H9 (cell line): ENCODE measurements around the gene SAP30L. TPM values are rescaled to one million over a fixed set of nuclear protein-coding genes. Genes with fewer than 3 reads are reported as not detected.

Experiments used
- DNase-seq: peaks from one replicate; pipeline ENCODE4 v3.0.0-alpha.2; 2017
- H2AFZ ChIP-seq: one replicate; pipeline ENCODE4 v1.6.1; 2013; ENCODE audit warnings: mild to moderate bottlenecking, low read length, control low read depth, moderate library complexity
- H2AK5ac ChIP-seq: 2 replicates; pipeline ENCODE4 v1.6.1; 2013; ENCODE audit warnings: low read length, control low read depth, mixed read lengths; ENCODE audit not compliant: insufficient read length
- H2BK120ac ChIP-seq: one replicate; pipeline ENCODE4 v1.6.1; 2013; ENCODE audit warnings: low read depth, mild to moderate bottlenecking, low read length, control low read depth, inconsistent platforms; ENCODE audit not compliant: poor library complexity, severe bottlenecking
- H2BK12ac ChIP-seq: 2 replicates; pipeline ENCODE4 v1.6.1; 2013; ENCODE audit warnings: low read length, control low read depth, mixed read lengths, low read depth; ENCODE audit not compliant: insufficient read length
- H2BK15ac ChIP-seq: 2 replicates; pipeline ENCODE4 v1.6.1; 2013; ENCODE audit warnings: low read depth, low read length, control low read depth
- H2BK20ac ChIP-seq: one replicate; pipeline ENCODE4 v1.6.1; 2013; ENCODE audit warnings: low read depth, mild to moderate bottlenecking, low read length, control low read depth, inconsistent platforms; ENCODE audit not compliant: poor library complexity, severe bottlenecking
- H2BK5ac ChIP-seq: 2 replicates; pipeline ENCODE4 v1.6.1; 2013; ENCODE audit warnings: low read length, control low read depth, mixed read lengths; ENCODE audit not compliant: insufficient read length
- H3K14ac ChIP-seq: 2 replicates; pipeline ENCODE4 v1.6.1; 2013; ENCODE audit warnings: low read length, control low read depth; ENCODE audit not compliant: insufficient read depth
- H3K18ac ChIP-seq: 2 replicates; pipeline ENCODE4 v1.6.1; 2013; ENCODE audit warnings: low read depth, mild to moderate bottlenecking, mixed read lengths, low read length, control low read depth; ENCODE audit not compliant: insufficient read length
- H3K23ac ChIP-seq: 2 replicates; pipeline ENCODE4 v1.6.1; 2013; ENCODE audit warnings: low read length, control low read depth, mixed read lengths, low read depth; ENCODE audit not compliant: insufficient read length
- H3K23me2 ChIP-seq: 2 replicates; pipeline ENCODE4 v1.6.1; 2013; ENCODE audit warnings: low read depth, mild to moderate bottlenecking, mixed read lengths, low read length, control low read depth; ENCODE audit not compliant: insufficient read length, poor library complexity, severe bottlenecking
- H3K27ac ChIP-seq: 2 replicates; pipeline ENCODE4 v1.5.1; 2013; ENCODE audit warnings: low read length, control low read depth, mixed read lengths, low read depth; ENCODE audit not compliant: insufficient read length
- H3K27me3 ChIP-seq: 2 replicates; pipeline ENCODE4 v1.6.1; 2013; ENCODE audit warnings: low read length, control low read depth, inconsistent platforms; ENCODE audit not compliant: insufficient read depth
- H3K4ac ChIP-seq: 2 replicates; pipeline ENCODE4 v1.6.1; 2013; ENCODE audit warnings: low read depth, mild to moderate bottlenecking, control low read depth, inconsistent platforms, low read length, moderate library complexity
- H3K4me1 ChIP-seq: 2 replicates; pipeline ENCODE4 v1.6.1; 2013; ENCODE audit warnings: low read length, control low read depth, inconsistent platforms; ENCODE audit not compliant: insufficient read depth
- H3K4me2 ChIP-seq: 2 replicates; pipeline ENCODE4 v1.6.1; 2013; ENCODE audit warnings: low read length, control low read depth, mixed read lengths; ENCODE audit not compliant: insufficient read length, insufficient read depth
- H3K56ac ChIP-seq: 2 replicates; pipeline ENCODE4 v1.6.1; 2013; ENCODE audit warnings: low read depth, mild to moderate bottlenecking, mixed read lengths, low read length, control low read depth; ENCODE audit not compliant: insufficient read length
- H3K79me1 ChIP-seq: 2 replicates; pipeline ENCODE4 v1.6.1; 2013; ENCODE audit warnings: low read depth, mild to moderate bottlenecking, moderate library complexity, low read length, control low read depth, inconsistent platforms; ENCODE audit not compliant: insufficient read depth, poor library complexity, severe bottlenecking
- H3K79me2 ChIP-seq: 2 replicates; pipeline ENCODE4 v1.6.1; 2013; ENCODE audit warnings: low read length, control low read depth, inconsistent platforms; ENCODE audit not compliant: insufficient read depth
- H3K9ac ChIP-seq: 2 replicates; pipeline ENCODE4 v1.6.1; 2013; ENCODE audit warnings: low read length, control low read depth, mixed read lengths; ENCODE audit not compliant: insufficient read length; ENCODE audit errors: extremely low read depth
- H3K9me3 ChIP-seq: one replicate; pipeline ENCODE4 v1.6.1; 2013; ENCODE audit warnings: low read depth, low read length, inconsistent platforms; ENCODE audit not compliant: control insufficient read depth
- H3T11ph ChIP-seq: one replicate; pipeline ENCODE4 v1.6.1; 2013; ENCODE audit warnings: mild to moderate bottlenecking, low read length, control low read depth, inconsistent platforms
- H4K20me1 ChIP-seq: one replicate; pipeline ENCODE4 v1.6.1; 2013; ENCODE audit not compliant: control insufficient read depth, insufficient read length, insufficient read depth
- H4K5ac ChIP-seq: 2 replicates; pipeline ENCODE4 v1.6.1; 2013; ENCODE audit warnings: low read depth, mild to moderate bottlenecking, mixed read lengths, low read length, control low read depth; ENCODE audit not compliant: insufficient read length
- H4K8ac ChIP-seq: replicated peaks from 2 replicates; pipeline ENCODE4 v1.6.1; 2013; ENCODE audit warnings: low read length, control low read depth, mixed read lengths, low read depth; ENCODE audit not compliant: insufficient read length
- H4K91ac ChIP-seq: 2 replicates; pipeline ENCODE4 v1.6.1; 2013; ENCODE audit warnings: low read depth, mild to moderate bottlenecking, moderate library complexity, mixed read lengths, low read length, control low read depth; ENCODE audit not compliant: insufficient read length
- H3K27ac Mint-ChIP-seq, 3 experiments: 2 replicates in 2 of 3; 3 replicates in 1 of 3; pipeline ENCODE4 v1.8.0; 2020 to 2021; ENCODE audit warnings: mixed read lengths in 3 of 3, mild to moderate bottlenecking in 1 of 3, moderate library complexity in 1 of 3
- H3K27me3 Mint-ChIP-seq: 2 replicates; pipeline ENCODE4 v1.8.0; 2021; ENCODE audit warnings: low read depth, mild to moderate bottlenecking, moderate library complexity, mixed read lengths
- H3K36me3 Mint-ChIP-seq, 3 experiments: 2 replicates in 2 of 3; 3 replicates in 1 of 3; pipeline ENCODE4 v1.8.0; 2020 to 2021; ENCODE audit warnings: low read depth in 3 of 3, mixed read lengths in 3 of 3; ENCODE audit not compliant: insufficient read depth in 1 of 3
- H3K4me1 Mint-ChIP-seq, 2 experiments: 2 replicates each; pipeline ENCODE4 v1.8.0; 2020; ENCODE audit warnings: mixed read lengths in 2 of 2
- H3K4me3 Mint-ChIP-seq, 2 experiments: 2 replicates in 1 of 2; 3 replicates in 1 of 2; pipeline ENCODE4 v1.8.0; 2020 to 2021; ENCODE audit warnings: mild to moderate bottlenecking in 2 of 2, mixed read lengths in 2 of 2, moderate library complexity in 1 of 2
- H3K9me3 Mint-ChIP-seq, 2 experiments: 2 replicates in 1 of 2; 3 replicates in 1 of 2; pipeline ENCODE4 v1.8.0; 2020; ENCODE audit warnings: mild to moderate bottlenecking in 2 of 2, mixed read lengths in 2 of 2, moderate library complexity in 1 of 2
- WGBS: extraction: QIAGEN DNeasy Blood & Tissue Kit; methylation state at CpG from one replicate; pipeline ENCODE4 v1.1.7; 2013; ENCODE audit warnings: missing lambda C conversion rate, low lambda C conversion rate, mixed read lengths; ENCODE audit not compliant: insufficient read length; ENCODE audit errors: extremely low coverage; 5-methylcytosine and 5-hydroxymethylcytosine counted together
- total RNA-seq: library from RNA; stranded (reverse); gene quantifications from 2 replicates; pipeline ENCODE4 v1.2.1, GENCODE V29; 2021
- TF ChIP-seq, protein P1 (sequence below): fragments of 200-600 bp; sonication (generic); conservative IDR thresholded peaks from 3 replicates; pipeline ENCODE4 v1.8.0; 2021; ENCODE audit warnings: antibody characterized with exemption, mild to moderate bottlenecking

SAP30L gene
- total RNA-seq, 1 experiment from 2014 or later: 25.0 TPM

DNA sequence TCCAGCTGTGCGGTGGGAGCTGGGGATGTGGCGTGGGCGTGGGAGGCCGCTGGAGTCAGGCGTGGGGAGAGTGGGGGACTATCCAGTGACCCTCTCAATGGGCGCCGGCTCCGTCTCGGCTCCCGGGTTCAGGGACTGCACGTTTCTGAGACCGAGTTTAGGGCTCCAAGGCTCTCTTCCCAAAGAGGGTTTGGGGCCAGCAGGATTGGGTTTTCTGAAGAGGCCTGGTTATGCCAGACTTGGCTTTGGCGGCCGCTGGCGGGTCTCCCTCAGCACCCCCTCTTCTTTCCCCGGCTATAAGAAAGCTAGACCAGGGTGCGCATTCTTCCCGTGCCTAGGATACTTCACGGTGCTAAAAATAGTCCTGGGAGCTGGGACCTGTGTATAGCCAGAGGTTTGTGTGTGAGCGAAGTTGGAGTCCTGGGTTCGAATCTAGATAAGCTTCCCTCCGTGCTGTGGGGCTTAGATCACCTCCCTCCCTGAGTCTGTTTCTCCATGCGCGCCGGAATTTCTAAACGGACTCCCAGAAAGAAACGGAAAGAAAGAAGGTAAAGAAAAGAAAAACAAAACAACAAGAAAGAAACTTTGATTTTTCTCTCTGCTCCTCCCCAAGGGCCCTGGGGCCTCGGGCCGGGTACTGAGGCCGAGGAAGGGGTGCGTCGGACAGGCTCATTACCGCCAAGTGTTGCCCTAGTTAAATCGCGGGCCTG lies 27.2 kb downstream of the SAP30L start:
- no peaks in the 10 kb centered on the region for H3K4me1 ChIP-seq
- H3K4me3 Mint-ChIP-seq: peak overlapping the region; percentile 0 to 73; a peak in 3 of 5 replicates

More for the DNA sequence above, 27.2 kb downstream of the SAP30L start:
- Histone ChIP-seq H3K4me2 (peak overlapping the region; percentile 61), H3K9ac (no peak overlapping the region), H2BK12ac (no peak overlapping the region), H3K27ac (no peak overlapping the region), H3K27me3 (peaks cover 85% of the 10 kb centered on the region), H3K23ac (no peak overlapping the region), H3K14ac (no peak overlapping the region), H2BK15ac (no peak overlapping the region), H4K91ac (no peak overlapping the region), H3K23me2 (peaks cover 26% of the 10 kb centered on the region), H2AK5ac (no peak overlapping the region), H2BK20ac (no peak overlapping the region), H3K4ac (no peak overlapping the region), H3K79me2 (no peaks in the 10 kb centered on the region), H4K5ac (no peak overlapping the region), H4K20me1 (no peaks in the 10 kb centered on the region), H4K8ac (no peak overlapping the region), H2AFZ (no peak overlapping the region), H2BK120ac (no peak overlapping the region), H2BK5ac (no peak overlapping the region), H3K9me3 (no peaks in the 10 kb centered on the region), H3K18ac (no peak overlapping the region), H3T11ph (no peak overlapping the region), H3K56ac (no peak overlapping the region), H3K79me1 (no peaks in the 10 kb centered on the region)
- Mint-ChIP-seq H3K27ac (peak overlapping the region in 1 of 3 experiments; percentile 34; a peak in 2 of 7 replicates), H3K4me1 (peaks cover 35 to 51% of the 10 kb centered on the region in 2 experiments), H3K27me3 (peaks cover 99% of the 10 kb centered on the region), H3K9me3 (no peaks in the 10 kb centered on the region; a peak in 1 of 5 replicates), H3K36me3 (no peaks in the 10 kb centered on the region; a peak in 1 of 7 replicates)
- TF ChIP-seq, protein P1, sequence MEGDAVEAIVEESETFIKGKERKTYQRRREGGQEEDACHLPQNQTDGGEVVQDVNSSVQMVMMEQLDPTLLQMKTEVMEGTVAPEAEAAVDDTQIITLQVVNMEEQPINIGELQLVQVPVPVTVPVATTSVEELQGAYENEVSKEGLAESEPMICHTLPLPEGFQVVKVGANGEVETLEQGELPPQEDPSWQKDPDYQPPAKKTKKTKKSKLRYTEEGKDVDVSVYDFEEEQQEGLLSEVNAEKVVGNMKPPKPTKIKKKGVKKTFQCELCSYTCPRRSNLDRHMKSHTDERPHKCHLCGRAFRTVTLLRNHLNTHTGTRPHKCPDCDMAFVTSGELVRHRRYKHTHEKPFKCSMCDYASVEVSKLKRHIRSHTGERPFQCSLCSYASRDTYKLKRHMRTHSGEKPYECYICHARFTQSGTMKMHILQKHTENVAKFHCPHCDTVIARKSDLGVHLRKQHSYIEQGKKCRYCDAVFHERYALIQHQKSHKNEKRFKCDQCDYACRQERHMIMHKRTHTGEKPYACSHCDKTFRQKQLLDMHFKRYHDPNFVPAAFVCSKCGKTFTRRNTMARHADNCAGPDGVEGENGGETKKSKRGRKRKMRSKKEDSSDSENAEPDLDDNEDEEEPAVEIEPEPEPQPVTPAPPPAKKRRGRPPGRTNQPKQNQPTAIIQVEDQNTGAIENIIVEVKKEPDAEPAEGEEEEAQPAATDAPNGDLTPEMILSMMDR: no peak
- DNase-seq: peak; percentile 52
- no CpG with 5 or more reads among the region's 35 CpGs for WGBS
